ENCODE results near the gene EIF4G2. TPM values are rescaled to one million over a fixed set of nuclear protein-coding genes. Genes with fewer than 3 reads are reported as not detected.

The EIF4G2 gene
- total RNA-seq, 4 donors from 2014 or later, result 397 to 521 (median 465) TPM

GRCh38 chr11:10800292-10800691 lies 8.4 kb downstream of the EIF4G2 start:
- intact Hi-C loops (cut with DNase I; ENCODE audit: low total_unique reads) (no loop called here), in situ Hi-C loops (cut with MboI; ENCODE audit: low sequenced_read_pairs in 4 of 4) (loop anchor here in 3 of 4 donors (5.0 to 25.0 kb wide), 4 partner anchors 43 to 337 kb away; partner anchors contain the start of gene ZBED5 (in 2 of the 3))

GRCh38 chr11:10798330-10798928 lies 10.3 kb downstream of the EIF4G2 start:
- TF ChIP-seq CTCF (IDR thresholded peaks at IDR 0.05 in 4 of 5, conservative IDR thresholded peaks at IDR 0.05 in 1 of 5) (no peak), POLR2A (IDR thresholded peaks at IDR 0.05) (no peak)
- in situ Hi-C loops (cut with MboI; ENCODE audit: low sequenced_read_pairs in 4 of 4) (loop anchor here (10.0 to 25.0 kb wide), 3 partner anchors 226 to 989 kb away; no protein-coding TSS in a partner anchor), intact Hi-C loops (cut with DNase I; ENCODE audit: low total_unique reads) (no loop called here)
- ATAC-seq (no peak), DNase-seq (no peak)
- peaks cover 14 to 75% of the 10 kb centered on the region in 2 donors for H3K36me3 ChIP-seq
- no peak overlapping the region for H3K4me3 ChIP-seq
- no peaks in the 10 kb centered on the region for H3K9me3 ChIP-seq
- peaks cover 0 to under 1% of the 10 kb centered on the region in 2 donors for H3K4me1 ChIP-seq
- H3K27me3 ChIP-seq, result no peaks in the 10 kb centered on the region
- H3K27ac ChIP-seq, result no peak overlapping the region

More at GRCh38 chr11:10800292-10800691, 8.4 kb downstream of the EIF4G2 start:
- DNase-seq (no peak), ATAC-seq (no peak)
- H3K4me3 ChIP-seq, result no peak overlapping the region
- H3K9me3 ChIP-seq, result no peaks in the 10 kb centered on the region
- H3K4me1 ChIP-seq, result peaks cover 8 to 18% of the 10 kb centered on the region in 2 donors
- no peaks in the 10 kb centered on the region for H3K27me3 ChIP-seq
- H3K27ac ChIP-seq, result peak overlapping the region in 3 of 4 donors; percentile 3 to 14 (median 12)
- H3K36me3 ChIP-seq, result peaks cover 14 to 93% of the 10 kb centered on the region in 2 donors
- TF ChIP-seq CTCF (IDR thresholded peaks at IDR 0.05 in 4 of 5, conservative IDR thresholded peaks at IDR 0.05 in 1 of 5) (no peak), POLR2A (IDR thresholded peaks at IDR 0.05) (no peak)

DNA sequence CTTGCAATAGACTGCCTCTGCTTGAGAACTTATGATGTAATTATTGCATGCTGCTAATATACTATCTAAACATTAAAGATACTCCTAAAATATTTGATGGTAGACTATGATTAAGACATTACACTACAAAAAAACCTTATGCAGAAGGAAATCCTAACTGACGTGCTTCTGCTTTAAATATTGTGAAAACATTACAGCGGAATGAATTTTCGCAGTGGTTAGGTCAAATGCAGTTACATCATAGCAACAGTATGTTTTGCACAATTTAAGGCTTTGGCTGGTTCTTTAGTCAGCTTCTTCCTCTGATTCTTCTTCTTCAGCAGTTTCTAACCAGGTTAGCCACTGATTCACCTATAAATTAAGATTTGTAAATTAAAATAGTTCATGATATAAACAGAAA lies 11.2 kb downstream of the EIF4G2 start:
- ATAC-seq (no peak), DNase-seq (no peak)
- in situ Hi-C loops (cut with MboI; ENCODE audit: low sequenced_read_pairs in 4 of 4) (loop anchor here (10.0 to 25.0 kb wide), 3 partner anchors 227 to 990 kb away; no protein-coding TSS in a partner anchor), intact Hi-C loops (cut with DNase I; ENCODE audit: low total_unique reads) (no loop called here)
- Histone ChIP-seq H3K36me3 (peaks cover 14 to 66% of the 10 kb centered on the region in 2 donors), H3K4me1 (peaks cover 0 to 5% of the 10 kb centered on the region in 2 donors), H3K27ac (no peak overlapping the region), H3K9me3 (no peaks in the 10 kb centered on the region), H3K27me3 (no peaks in the 10 kb centered on the region), H3K4me3 (no peak overlapping the region)
- no peak for TF ChIP-seq POLR2A (IDR thresholded peaks at IDR 0.05)
- TF ChIP-seq CTCF (IDR thresholded peaks at IDR 0.05 in 4 of 5, conservative IDR thresholded peaks at IDR 0.05 in 1 of 5), result no peak

- no peaks in the 10 kb centered on the region for H3K27me3 ChIP-seq
- DNase-seq (no peak), ATAC-seq (no peak)
- no peak for TF ChIP-seq POLR2A (IDR thresholded peaks at IDR 0.05)
- TF ChIP-seq CTCF (IDR thresholded peaks at IDR 0.05 in 4 of 5, conservative IDR thresholded peaks at IDR 0.05 in 1 of 5), result no peak
- no peak overlapping the region for H3K27ac ChIP-seq
- H3K4me1 ChIP-seq, result peaks cover 0 to 5% of the 10 kb centered on the region in 2 donors
- intact Hi-C loops (cut with DNase I; ENCODE audit: low total_unique reads) (no loop called here), in situ Hi-C loops (cut with MboI; ENCODE audit: low sequenced_read_pairs in 4 of 4) (loop anchor here (10.0 to 25.0 kb wide), 3 partner anchors 228 to 990 kb away; no protein-coding TSS in a partner anchor)
- H3K36me3 ChIP-seq, result peaks cover 14 to 60% of the 10 kb centered on the region in 2 donors
- H3K4me3 ChIP-seq, result no peak overlapping the region
- no peaks in the 10 kb centered on the region for H3K9me3 ChIP-seq
Measured at GRCh38 chr11:10797001-10797400, 11.7 kb downstream of the EIF4G2 start.

Data from gastrocnemius medialis (tissue), 4 donors.